ENCODE measurements around the gene RECK. TPM values are rescaled to one million over a fixed set of nuclear protein-coding genes. Genes with fewer than 3 reads are reported as not detected.
A peak's percentile ranks its signal among the peaks of the same experiment; 100 is the strongest.
"Not testable (repeated sequence)": the region's sequence is repeated elsewhere in the genome, so short reads cannot be mapped to it uniquely, and the experiment has no call there.

RECK gene
- total RNA-seq (43.1 and 98.4 TPM in 2 replicates), polyA plus RNA-seq (108 and 212 TPM in 2 replicates), polyA minus RNA-seq (ENCODE audit: low replicate concordance) (49.6 and 82.2 TPM in 2 replicates)
- 55.3 and 111 TPM in 2 replicates for polyA plus RNA-seq (2012)

- Histone ChIP-seq H4K20me1 (ENCODE audit: control insufficient read depth, extremely low read depth, insufficient read depth, low read length) (no peaks in the 10 kb centered on the region), H3K4me1 (ENCODE audit: control insufficient read depth, extremely low read depth, insufficient read depth, low read length) (peaks cover 10% of the 10 kb centered on the region), H3K9me3 (ENCODE audit: control insufficient read depth, insufficient read depth, low read depth, low read length) (no peaks in the 10 kb centered on the region), H2AFZ (ENCODE audit: low read length) (peak within 1 kb of the TSS; percentile 68), H3K27ac (ENCODE audit: insufficient read depth, low read length) (peak within 1 kb of the TSS; percentile 81), H3K9ac (ENCODE audit: insufficient read depth, low read length) (peak within 1 kb of the TSS; percentile 86), H3K4me2 (ENCODE audit: extremely low read depth, insufficient read depth, low read length) (peak within 1 kb of the TSS; percentile 88), H3K36me3 (ENCODE audit: control insufficient read depth, insufficient read depth, low read length) (no peaks in the 10 kb centered on the region), H3K27me3 (ENCODE audit: control insufficient read depth, insufficient read depth, low read length) (no peaks in the 10 kb centered on the region), H3K79me2 (ENCODE audit: control insufficient read depth, insufficient read depth, low read length) (peaks cover 49% of the 10 kb centered on the region), H3K4me3 (replicated peaks in 1 of 4; ENCODE audit: control extremely low read depth in 1 of 4, insufficient read depth in 1 of 4, low read depth in 3 of 4, low read length in 4 of 4) (peak within 1 kb of the TSS; percentile 94 to 98 (median 96))
- no peak for TF ChIP-seq CTCF (conservative IDR thresholded peaks at IDR 0.05 in 1 of 2, IDR thresholded peaks at IDR 0.05 in 1 of 2; ENCODE audit: low read depth in 1 of 2, low read length in 2 of 2)
- DNase-seq (ENCODE audit: low read depth in 2 of 2) = peak; percentile 68 to 81
Observed at GRCh38 chr9:36036780-36037548, at the start of gene RECK. Gene RECK, plus strand, starts transcription at chr9:36036913. Its CDS starts 86 bp downstream, at chr9:36036999.

- no peak overlapping the region for H2AFZ ChIP-seq (ENCODE audit: low read length)
- H3K79me2 ChIP-seq (ENCODE audit: control insufficient read depth, insufficient read depth, low read length) = no peaks in the 10 kb centered on the region
- H3K4me3 ChIP-seq (replicated peaks in 1 of 4; ENCODE audit: control extremely low read depth in 1 of 4, insufficient read depth in 1 of 4, low read depth in 3 of 4, low read length in 4 of 4) = no peak overlapping the region
- H3K36me3 ChIP-seq (ENCODE audit: control insufficient read depth, insufficient read depth, low read length) = no peaks in the 10 kb centered on the region
- no peaks in the 10 kb centered on the region for H4K20me1 ChIP-seq (ENCODE audit: control insufficient read depth, extremely low read depth, insufficient read depth, low read length)
- H3K4me1 ChIP-seq (ENCODE audit: control insufficient read depth, extremely low read depth, insufficient read depth, low read length) = no peaks in the 10 kb centered on the region
- H3K9me3 ChIP-seq (ENCODE audit: control insufficient read depth, insufficient read depth, low read depth, low read length) = no peaks in the 10 kb centered on the region
- H3K4me2 ChIP-seq (ENCODE audit: extremely low read depth, insufficient read depth, low read length) = no peak overlapping the region
- H3K9ac ChIP-seq (ENCODE audit: insufficient read depth, low read length) = no peak overlapping the region
- H3K27me3 ChIP-seq (ENCODE audit: control insufficient read depth, insufficient read depth, low read length) = peaks cover 9% of the 10 kb centered on the region
- no peak for DNase-seq (ENCODE audit: low read depth in 2 of 2)
- H3K27ac ChIP-seq (ENCODE audit: insufficient read depth, low read length) = no peak overlapping the region
- TF ChIP-seq EZH2 (IDR thresholded peaks at IDR 0.05; ENCODE audit: low read length, missing control alignments) (no peak), CTCF (conservative IDR thresholded peaks at IDR 0.05 in 1 of 2, IDR thresholded peaks at IDR 0.05 in 1 of 2; ENCODE audit: low read depth in 1 of 2, low read length in 2 of 2) (no peak)
Observed at GRCh38 chr9:35990155-35990554, 46.6 kb upstream of the RECK start.

GRCh38 chr9:35993136-35993535, 43.6 kb upstream of the RECK start:
- not testable (repeated sequence) for H3K4me3 ChIP-seq (replicated peaks in 1 of 4; ENCODE audit: control extremely low read depth in 1 of 4, insufficient read depth in 1 of 4, low read depth in 3 of 4, low read length in 4 of 4); H3K79me2 ChIP-seq (ENCODE audit: control insufficient read depth, insufficient read depth, low read length); H3K9me3 ChIP-seq (ENCODE audit: control insufficient read depth, insufficient read depth, low read depth, low read length); H3K9ac ChIP-seq (ENCODE audit: insufficient read depth, low read length); H3K4me2 ChIP-seq (ENCODE audit: extremely low read depth, insufficient read depth, low read length); H3K27ac ChIP-seq (ENCODE audit: insufficient read depth, low read length); H2AFZ ChIP-seq (ENCODE audit: low read length); H3K36me3 ChIP-seq (ENCODE audit: control insufficient read depth, insufficient read depth, low read length); H4K20me1 ChIP-seq (ENCODE audit: control insufficient read depth, extremely low read depth, insufficient read depth, low read length); H3K4me1 ChIP-seq (ENCODE audit: control insufficient read depth, extremely low read depth, insufficient read depth, low read length)
- DNase-seq (ENCODE audit: low read depth in 2 of 2) = peak in 1 of 2 donors; percentile 6
- H3K27me3 ChIP-seq (ENCODE audit: control insufficient read depth, insufficient read depth, low read length) = peaks cover 12% of the 10 kb centered on the region
